HG03442 (cell line): ENCODE data around the gene ZNF791.
"Not testable (repeated sequence)": the region's sequence is repeated elsewhere in the genome, so short reads cannot be mapped to it uniquely, and the experiment has no call there.

Source experiments
- ATAC-seq: cut with Tn5 transposase; IDR thresholded peaks from one replicate; pipeline ENCODE4 v1.9.1; 2021; ENCODE audit warnings: mild to moderate bottlenecking, moderate library complexity; ENCODE audit not compliant: unreplicated experiment

The ZNF791 gene

DNA sequence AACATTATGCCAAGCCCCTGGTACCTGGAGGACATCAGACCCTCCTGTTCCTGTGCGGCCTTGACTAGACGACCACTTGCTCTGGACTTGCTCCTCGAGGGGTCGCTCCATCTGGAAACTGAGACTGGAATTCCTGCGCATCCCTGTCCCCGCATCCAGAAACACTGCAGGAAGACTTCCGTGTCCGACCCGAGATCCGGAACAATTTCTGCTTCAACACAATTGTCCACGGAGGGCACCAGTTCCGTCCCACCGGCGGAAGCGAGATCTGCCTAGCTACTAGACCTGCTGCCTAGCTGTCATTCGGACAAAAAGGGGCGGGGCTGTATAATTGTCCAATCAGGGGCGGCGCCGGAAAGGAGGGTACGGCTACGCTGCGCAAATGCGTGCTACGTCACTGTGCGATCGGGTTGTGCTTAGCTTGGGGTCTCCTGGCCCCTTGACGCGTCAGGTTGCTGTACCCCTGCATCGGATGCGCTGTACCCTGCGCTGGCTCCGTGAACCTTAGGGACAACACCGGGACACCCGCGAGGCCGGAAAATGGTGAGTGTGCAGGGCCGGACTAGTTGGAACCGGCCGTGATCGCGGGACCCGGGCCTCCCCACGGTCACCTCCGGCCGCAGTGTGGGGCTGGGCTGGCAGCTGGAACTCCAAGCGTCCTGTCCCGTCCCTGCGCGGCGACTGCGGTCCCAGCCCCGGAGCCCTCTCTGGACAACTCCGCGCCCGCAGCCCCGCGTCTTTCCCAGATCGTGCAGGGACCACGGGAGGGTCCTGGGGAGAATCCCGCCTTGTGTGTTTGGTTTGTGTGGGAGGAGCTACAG is at the start of gene ZNF791, which contains the start of gene ZNF490:
TSS of gene ZNF791 (plus strand) at position 381 of the 821 bp plus-strand sequence. CDS start at position 541, 160 bp downstream.
TSS of gene ZNF490 (minus strand) at position 274 of the 821 bp plus-strand sequence. CDS start at position 141, 133 bp downstream.
- ATAC-seq: peak; percentile 76

DNA sequence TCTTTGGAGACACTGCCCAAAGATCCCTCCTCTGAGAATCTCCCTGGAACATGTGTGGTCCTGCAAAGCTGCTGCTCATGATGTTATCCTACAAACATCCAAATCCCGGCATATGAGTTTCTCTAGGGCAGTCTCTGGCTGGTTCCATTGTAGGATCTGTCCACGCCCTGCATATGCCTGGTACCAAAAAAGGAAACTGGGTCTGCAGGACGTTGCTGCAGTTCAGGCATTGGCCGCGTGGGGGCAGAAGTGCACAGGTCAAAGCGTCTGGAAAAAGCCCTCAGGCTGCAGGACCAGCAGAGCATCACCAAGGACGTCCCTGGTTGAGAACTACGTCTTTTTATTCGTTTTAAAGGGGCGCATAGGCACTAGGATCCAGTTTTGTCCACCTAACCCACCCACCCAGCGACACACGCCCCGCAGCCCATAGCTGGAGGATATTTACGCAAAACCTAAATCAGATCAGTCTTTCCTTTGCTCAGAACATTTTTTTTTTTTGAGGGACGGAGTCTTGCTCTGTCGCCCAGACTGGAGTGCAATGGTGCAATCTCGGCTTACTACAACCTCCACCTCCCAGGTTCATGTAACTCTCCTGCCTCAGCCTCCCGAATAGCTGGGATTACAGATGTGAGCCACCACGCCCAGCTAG is 46.6 kb upstream of the ZNF791 start:
- no peak for ATAC-seq

DNA sequence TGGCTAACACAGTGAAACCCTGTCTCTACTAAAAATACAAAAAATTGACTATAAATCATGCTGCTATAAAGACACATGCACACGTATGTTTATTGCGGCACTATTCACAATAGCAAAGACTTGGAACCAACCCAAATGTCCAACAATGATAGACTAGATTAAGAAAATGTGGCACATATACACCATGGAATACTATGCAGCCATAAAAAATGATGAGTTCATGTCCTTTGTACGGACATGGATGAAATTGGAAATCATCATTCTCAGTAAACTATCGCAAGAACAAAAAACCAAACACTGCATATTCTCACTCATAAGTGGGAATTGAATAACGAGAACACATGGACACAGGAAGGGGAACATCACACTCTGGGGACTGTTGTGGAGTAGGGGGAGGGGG is 44.3 kb upstream of the ZNF791 start:
- not testable (repeated sequence) for ATAC-seq

DNA sequence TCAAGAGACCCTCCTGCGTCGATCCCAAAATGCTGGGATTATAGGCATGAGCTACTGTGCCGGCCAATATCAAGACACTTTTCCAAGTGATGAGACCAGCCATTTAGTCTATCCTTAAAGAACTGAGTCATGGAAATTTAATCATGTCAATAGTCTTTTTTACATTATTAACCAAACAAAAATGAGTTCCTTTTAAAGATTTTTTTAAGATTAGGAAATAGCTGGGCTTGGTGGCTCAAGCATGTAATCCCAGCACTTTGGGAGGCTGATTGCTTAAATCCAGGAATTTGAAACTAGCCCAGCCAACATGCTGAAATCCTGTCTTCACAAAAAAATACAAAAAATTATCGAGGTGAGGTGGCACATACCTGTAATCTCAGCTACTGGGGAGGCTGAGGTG is 42.8 kb upstream of the ZNF791 start:
- no peak for ATAC-seq

DNA sequence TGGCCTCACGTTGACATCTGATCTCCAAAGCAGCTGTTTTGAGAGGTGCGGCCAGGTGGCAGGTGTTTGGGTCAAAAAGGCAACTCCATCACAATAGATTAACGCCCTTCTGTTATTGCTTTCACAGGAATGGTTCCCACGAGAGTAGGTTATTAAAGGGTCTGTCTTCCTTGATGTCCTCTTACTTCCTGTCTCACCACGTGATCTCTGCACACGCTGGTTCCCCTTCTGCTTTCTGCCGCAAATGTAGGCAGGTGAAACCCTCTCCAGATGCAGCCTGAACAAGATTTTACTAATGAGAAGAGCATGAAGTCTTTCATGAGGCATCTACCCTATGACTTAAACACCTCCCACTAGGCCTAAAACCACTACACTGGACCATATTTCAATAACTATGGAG is 36.7 kb upstream of the ZNF791 start:
- ATAC-seq: no peak

DNA sequence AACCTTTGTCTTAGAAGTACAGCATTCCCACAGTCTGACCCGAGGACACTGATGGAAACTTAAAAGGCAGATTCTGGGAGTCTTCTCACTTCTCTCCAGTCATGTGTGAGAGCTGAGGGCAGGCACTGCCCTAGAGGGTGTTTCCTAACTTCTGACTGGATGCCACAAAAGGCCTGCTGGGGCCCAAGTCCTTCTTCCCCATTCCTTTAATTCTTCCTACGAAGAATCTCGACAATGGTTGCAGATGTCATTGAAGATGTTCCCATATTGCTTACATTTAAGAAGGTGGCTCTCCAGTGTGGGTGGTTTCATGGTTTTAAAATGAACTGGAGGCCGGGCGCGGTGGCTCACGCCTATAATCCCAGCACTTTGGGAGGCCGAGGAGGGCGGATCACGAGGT is 32.1 kb upstream of the ZNF791 start:
- ATAC-seq: no peak

DNA sequence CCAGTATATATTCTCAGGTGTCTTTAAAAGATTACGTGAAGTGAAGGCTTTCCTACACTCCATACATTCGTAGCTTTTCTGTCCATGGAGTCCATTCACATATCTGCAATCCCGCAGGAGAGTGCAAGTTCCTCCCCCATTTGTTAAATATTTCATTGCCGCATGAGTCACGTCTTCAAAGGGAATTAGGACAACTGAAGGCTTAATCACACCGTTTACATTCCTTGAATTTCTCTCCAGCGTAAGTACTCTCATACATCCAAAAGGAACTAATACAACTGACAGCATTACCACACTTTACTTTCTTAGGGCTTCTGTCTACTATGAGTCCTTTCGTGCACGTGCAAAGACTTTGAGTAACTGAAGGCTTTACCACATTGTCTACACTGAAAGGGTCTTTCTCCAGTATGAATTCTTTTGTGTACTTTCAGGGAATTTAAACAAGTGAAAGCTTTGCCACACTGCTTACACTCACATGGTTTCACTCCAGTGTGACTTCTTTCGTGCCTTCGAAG is 30.5 kb upstream of the ZNF791 start:
- ATAC-seq: no peak

DNA sequence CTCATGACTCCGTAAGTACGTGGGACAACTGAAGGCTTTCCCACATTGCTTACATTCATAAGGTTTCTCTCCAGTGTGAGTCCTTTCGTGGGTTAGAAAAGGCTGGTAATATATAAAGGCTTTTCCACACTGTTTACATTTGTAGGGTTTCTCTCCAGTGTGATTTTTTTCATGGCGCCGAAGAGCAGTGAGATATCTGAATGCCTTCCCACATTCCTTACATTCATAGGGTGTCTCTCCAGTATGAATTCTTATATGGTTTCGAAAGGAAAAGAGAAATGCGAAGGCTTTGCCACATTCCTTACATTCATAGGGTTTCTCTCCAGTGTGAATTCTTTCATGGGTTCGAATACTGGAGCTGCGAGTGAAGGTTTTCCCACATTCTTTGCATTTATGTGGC is 29.6 kb upstream of the ZNF791 start:
- no peak for ATAC-seq

DNA sequence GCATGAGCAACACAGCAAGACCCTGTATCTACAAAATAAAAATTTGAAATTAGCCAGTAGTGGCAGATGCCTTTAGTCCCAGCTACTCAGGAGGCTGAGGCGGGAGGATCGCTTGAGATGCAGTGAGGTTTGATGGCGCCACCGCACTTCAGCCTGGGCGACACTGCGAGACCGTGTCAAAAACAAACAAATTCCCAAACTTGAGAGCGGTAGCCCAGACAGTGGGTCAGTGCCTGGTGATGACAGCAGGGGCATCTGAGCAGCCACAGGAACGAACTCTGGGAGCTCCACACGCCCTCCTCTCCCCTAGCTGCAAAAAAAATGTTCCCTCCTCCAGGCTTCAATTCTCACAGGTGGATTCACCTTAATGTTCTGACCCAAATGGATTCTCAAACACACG is 14.2 kb upstream of the ZNF791 start:
- no peak for ATAC-seq

DNA sequence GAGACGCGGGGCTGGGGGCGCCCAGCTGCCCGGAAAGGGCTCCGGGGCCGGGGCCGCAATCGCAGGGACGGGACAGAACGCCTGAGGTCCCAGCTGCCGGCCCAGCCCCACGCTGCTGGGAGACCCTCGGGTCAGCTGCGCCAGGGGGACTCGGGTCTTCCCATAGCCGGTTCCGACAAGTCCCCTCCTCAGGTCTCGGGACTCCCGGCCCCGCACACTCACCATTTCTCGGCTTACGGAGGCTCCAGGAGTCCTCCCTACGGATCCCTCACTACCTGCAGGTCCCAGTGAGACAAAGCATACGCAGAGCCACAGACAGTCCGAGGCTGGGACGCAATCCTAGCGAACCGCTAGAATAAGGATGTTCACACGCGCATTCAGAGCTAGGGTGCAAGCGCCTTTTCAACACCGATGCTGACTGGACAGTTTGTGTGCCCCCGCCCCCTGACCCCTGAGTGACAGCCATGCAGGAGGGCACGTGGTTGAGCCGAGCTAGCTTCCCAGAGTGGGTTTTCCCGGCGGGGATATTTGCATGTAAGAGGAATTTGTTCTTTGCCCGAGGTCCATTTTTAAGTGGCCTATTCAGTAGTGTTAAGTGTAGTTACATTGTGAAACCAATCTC is 13.7 kb upstream of the ZNF791 start:
- ATAC-seq: no peak

DNA sequence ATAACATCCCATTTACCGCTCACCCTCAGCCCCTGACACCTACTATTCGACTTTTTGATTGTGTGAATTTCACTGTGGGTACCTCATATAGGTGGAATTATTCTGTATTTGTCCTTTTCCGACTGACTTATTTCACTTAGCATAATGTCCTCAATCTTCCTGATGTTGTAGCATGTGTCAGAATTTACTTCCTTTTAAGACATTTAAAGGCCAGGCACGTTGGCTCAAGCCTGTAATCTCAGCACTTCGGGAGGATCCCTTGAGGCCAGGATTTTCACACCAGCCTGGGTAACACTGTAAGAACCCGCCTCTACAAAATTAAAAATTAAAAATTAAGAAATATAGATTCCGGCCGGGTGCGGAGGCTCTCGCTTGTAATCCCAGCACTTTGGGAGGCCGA is 13.1 kb upstream of the ZNF791 start:
- ATAC-seq: no peak

DNA sequence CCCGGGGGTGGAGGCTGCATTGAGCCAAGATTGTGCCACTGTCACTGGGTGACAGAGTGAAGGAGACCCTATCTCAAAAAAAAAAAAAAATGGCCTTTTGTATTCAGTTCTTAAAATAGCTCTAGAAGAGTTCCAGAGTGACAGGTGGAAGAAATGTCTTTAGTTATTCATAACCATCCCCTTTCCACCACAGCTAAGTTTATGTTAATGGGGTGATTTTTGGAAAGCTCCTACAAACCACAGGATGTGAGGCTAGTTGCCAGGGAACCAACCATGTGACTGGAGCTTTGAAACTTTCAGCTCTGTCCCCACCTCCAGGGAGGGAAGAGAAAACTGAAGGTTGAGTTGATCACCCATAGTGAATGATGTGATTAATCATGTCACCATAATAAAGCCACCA is 7.0 kb upstream of the ZNF791 start:
- ATAC-seq: no peak

DNA sequence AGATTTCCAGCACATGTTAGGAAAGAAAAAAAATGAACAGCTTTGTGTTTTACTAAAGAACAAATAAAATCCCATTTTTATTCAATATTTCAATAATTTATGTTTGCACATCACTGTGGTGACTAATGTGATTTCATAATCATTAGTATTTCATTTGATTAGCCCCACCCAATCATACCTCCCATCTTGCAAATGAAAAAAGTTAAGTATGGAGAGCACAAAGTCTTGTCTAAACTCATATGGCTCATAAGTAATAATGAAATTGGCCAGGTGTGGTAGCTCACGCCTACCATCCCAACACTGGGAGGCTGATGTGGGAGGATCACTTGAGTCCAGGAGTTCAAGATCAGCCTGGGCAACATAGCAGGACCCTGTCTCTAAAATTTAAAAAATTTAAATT is 3.9 kb upstream of the ZNF791 start:
- ATAC-seq: no peak

DNA sequence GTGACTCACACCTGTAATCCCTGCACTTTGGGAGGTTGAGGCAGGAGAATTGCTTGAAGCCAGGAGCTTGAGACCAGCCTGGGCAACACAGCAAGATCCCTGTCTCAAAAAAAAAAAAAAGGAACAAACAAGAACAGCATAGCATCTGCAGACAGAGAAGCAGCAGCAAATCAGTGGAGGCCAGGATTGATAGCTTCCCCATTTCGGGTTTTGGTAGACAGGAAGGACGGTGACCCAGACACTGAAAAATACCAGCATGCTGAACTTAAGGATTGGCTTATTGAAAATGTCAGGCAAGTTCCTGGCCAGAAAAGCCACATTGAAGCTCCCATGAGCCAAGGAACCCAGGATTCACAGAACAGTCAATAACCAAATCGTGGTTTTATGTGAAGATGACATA is 3.1 kb upstream of the ZNF791 start:
- no peak for ATAC-seq

DNA sequence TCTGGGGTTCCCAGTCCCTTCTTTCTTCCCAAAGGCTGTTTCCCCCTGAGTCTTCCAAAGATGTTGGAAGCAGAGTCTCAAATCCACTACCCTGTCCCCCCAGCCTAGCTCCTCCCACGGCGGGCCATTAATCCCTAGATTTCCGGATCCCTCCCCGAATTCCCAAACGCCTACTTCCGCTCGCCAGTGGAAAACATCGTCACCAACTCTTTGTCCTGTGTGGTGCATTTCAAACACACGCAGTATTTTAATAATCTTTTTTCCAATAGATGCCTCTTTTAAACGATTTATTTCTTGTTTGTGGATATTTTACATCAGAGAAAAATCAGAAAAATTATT is 610 bp downstream of the ZNF791 start:
- no peak for ATAC-seq

DNA sequence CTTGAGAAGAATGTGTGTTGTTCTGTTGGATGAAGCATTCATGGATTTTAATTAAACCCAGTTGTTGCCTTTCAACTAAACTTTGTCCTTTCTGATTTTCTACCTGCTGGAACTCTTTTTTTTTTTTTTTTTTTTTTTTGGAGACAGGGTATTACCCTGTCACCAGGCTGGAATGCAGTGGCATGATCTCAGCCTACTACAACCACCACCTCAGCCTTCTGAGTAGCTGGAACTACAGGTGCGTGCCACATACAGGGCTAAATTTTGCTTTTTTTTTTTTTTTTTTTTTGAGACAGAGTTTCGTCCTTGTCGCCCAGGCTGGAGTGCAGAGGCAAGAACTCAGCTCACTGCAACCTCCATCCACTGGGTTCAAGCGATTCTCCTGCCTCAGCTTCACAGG is 6.9 kb downstream of the ZNF791 start:
- ATAC-seq: no peak

DNA sequence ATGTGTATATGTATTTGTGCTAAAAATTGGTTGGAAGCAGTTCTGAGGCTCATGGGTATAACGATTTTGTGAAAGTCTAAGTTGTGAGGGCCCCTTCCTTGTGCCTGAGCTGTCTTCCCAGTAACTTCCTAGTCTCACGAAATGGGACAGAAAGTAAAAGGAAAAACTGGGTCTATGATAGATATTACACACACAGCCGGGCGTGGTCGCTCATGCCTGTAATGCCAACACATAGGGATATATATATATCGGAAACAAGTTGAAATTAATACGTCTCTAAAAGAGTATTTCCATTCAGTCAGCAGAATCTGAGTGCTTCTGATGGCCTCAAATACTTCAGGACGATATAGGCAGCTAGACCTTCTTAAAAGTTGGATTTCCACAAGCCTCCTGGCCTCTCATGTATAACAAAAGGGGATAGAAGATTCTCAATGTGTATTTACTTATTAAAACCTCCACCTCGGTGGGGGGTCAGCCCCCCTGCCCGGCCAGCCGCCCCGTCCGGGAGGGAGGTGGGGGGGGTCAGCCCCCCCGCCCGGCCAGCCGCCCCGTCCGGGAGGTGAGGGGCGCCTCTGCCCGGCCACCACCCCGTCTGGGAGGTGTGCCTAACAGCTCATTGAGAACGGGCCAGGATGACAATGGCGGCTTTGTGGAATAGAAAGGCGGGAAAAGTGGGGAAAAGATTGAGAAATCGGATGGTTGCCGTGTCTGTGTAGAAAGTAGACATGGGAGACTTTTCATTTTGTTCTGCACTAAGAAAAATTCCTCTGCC is 10.7 kb downstream of the ZNF791 start:
- not testable (repeated sequence) for ATAC-seq

DNA sequence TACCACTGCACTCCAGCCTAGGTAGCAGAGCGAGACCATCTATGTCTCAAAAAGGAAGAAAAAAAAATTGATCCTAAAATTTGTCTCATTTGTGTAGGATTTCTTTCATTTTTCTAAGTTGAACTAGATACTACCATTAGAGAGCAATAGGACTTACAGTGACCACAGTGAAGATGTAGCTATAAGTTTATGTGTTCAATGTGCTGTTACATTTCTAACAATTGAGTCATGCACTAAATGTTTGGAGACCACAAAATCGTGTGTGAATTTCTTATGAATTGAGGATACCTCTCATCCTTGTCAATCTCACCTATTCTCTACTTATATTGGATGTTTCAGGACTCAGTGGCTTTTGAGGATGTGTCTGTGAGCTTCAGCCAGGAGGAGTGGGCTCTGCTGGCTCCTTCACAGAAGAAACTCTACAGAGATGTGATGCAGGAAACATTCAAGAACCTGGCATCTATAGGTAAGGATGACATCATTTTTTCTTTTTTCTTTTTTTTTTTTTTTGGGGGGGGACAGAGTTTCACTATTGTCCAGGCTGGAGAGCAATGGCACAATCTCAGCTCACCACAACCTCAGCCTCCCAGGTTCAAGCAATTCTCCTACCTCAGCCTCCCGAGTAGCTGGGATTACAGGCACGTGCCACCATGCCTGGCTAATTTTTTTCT is 12.8 kb downstream of the ZNF791 start:
- ATAC-seq: no peak

DNA sequence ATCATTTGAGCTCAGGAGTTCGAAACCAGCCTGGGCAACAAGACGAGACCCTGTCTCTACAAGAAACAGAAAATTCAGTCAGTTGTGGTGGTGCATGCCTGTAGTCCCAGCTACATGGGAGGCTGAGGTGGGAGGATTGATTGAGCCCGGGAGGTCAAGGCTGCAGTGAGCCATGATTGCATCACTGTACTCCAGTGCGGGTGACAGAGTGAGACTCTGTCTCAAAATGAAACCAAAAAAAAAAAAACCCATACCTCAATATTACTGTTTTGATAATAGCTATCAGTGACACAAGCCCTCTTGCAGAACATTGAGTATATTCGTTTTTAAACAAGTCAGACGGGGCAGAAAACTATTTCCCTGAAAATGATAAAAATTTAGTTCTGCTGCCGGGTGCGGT is 16.2 kb downstream of the ZNF791 start:
- ATAC-seq: no peak
